Esophagus muscularis mucosa (tissue), 4 donors: ENCODE measurements around the gene CACFD1. TPM values are rescaled to one million over a fixed set of nuclear protein-coding genes. Genes with fewer than 3 reads are reported as not detected.

Experiments used
- DNase-seq: peaks from one replicate; pipeline ENCODE4 v3.0.0-alpha.2; 2017; ENCODE audit errors: extremely low spot score
- H3K27ac ChIP-seq, 4 donors: fragments of 200-600 bp; sonication (generic); replicated peaks in 1 of 4; 1 replicate in 3 of 4; 2 replicates in 1 of 4; pipeline ENCODE4 v1.5.1; 2016 to 2019; ENCODE audit warnings: mild to moderate bottlenecking in 1 of 4
- H3K27me3 ChIP-seq, 4 donors: fragments of 200-600 bp; sonication (generic); one replicate each; pipeline versions ENCODE4 v1.5.1 to v1.6.0; 2016 to 2019
- H3K36me3 ChIP-seq, 4 donors: fragments of 200-600 bp; sonication (generic); one replicate each; pipeline ENCODE4 v1.5.1; 2016 to 2019
- H3K4me1 ChIP-seq, 4 donors: fragments of 200-600 bp; sonication (generic); one replicate each; pipeline ENCODE4 v1.5.1; 2016 to 2019
- H3K4me3 ChIP-seq, 4 donors: fragments of 200-600 bp; sonication (generic); 1 replicate in 2 of 4; 2 replicates in 2 of 4; pipeline ENCODE4 v1.5.1; 2016 to 2019; ENCODE audit warnings: mild to moderate bottlenecking in 4 of 4, moderate library complexity in 1 of 4
- H3K9me3 ChIP-seq, 4 donors: fragments of 200-600 bp; sonication (generic); 1 replicate in 3 of 4; 2 replicates in 1 of 4; pipeline ENCODE4 v1.5.1; 2016 to 2019
- EP300 ChIP-seq: sonication (generic); formaldehyde crosslinking; IDR thresholded peaks from one replicate; pipeline ENCODE4 v1.6.1; 2017; ENCODE audit warnings: antibody characterized with exemption
- POLR2A ChIP-seq: fragments of 450-650 bp; IDR thresholded peaks from one replicate; pipeline ENCODE4 v1.6.1; 2017; ENCODE audit warnings: antibody characterized with exemption, moderate library complexity, mild to moderate bottlenecking, low read depth
- POLR2AphosphoS5 ChIP-seq, 2 donors: sonication (generic); formaldehyde crosslinking; IDR thresholded peaks; one replicate each; pipeline ENCODE4 v1.6.1; 2017; ENCODE audit warnings: antibody characterized with exemption in 2 of 2
- WGBS: methylation state at CpG from one replicate; pipeline ENCODE4 v1.1.5; 2018; 5-methylcytosine and 5-hydroxymethylcytosine counted together
- intact Hi-C: fragments of 100-400 bp; cut with DNase I; formaldehyde crosslinking; loops from one replicate; pipeline ENCODE4 v1.15.1; 2023
- total RNA-seq, 4 donors: library from RNA; depleted of rRNA; stranded (reverse); fragments of >200 nt; gene quantifications; one replicate each; pipeline versions ENCODE4 v1.1.0 to v1.2.1, GENCODE V29; 2016
- TF ChIP-seq, protein P1 (sequence below), 3 experiments: fragments of 200-600 bp in 2 of 3; fragments of 450-650 bp in 1 of 3; sonication (generic) in 2 of 3; IDR thresholded peaks; one replicate each; pipeline ENCODE4 v1.5.1; 2017 to 2019; ENCODE audit warnings: antibody characterized with exemption in 3 of 3, mild to moderate bottlenecking in 2 of 3, moderate library complexity in 1 of 3

CACFD1 gene
- total RNA-seq, 4 donors from 2014 or later: 12.5 to 27.8 (median 19.6) TPM

DNA sequence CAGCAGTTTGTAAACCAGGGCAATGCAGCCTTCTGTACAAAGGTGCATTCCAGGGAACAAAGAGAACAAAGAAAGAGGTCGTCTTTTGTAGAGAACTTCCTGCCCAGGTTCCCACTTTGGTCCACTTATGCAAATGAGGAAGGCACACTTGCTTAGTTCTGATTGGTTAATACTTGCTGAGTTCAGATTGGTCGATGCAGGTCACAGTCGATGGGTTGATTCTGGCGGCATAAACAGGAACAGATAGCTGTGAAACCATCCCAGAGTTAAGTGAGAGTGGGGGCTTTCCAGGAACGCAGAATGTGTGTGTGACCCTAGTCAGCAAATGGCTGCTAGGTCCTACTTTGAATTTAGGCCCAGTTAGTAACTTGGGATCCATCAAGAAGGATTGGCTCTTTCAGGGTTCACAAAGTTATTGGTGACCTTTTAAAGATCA lies 39.4 kb upstream of the CACFD1 start:
- Histone ChIP-seq H3K4me1 (peaks cover 16 to 34% (median 27%) of the 10 kb centered on the region in 4 donors), H3K4me3 (no peak overlapping the region), H3K9me3 (no peaks in the 10 kb centered on the region), H3K36me3 (peaks cover 0 to 5% (median 1%) of the 10 kb centered on the region in 4 donors), H3K27ac (no peak overlapping the region), H3K27me3 (peaks cover 0 to 22% (median 0%) of the 10 kb centered on the region in 4 donors)
- TF ChIP-seq, protein P1, sequence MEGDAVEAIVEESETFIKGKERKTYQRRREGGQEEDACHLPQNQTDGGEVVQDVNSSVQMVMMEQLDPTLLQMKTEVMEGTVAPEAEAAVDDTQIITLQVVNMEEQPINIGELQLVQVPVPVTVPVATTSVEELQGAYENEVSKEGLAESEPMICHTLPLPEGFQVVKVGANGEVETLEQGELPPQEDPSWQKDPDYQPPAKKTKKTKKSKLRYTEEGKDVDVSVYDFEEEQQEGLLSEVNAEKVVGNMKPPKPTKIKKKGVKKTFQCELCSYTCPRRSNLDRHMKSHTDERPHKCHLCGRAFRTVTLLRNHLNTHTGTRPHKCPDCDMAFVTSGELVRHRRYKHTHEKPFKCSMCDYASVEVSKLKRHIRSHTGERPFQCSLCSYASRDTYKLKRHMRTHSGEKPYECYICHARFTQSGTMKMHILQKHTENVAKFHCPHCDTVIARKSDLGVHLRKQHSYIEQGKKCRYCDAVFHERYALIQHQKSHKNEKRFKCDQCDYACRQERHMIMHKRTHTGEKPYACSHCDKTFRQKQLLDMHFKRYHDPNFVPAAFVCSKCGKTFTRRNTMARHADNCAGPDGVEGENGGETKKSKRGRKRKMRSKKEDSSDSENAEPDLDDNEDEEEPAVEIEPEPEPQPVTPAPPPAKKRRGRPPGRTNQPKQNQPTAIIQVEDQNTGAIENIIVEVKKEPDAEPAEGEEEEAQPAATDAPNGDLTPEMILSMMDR (IDR thresholded peaks at IDR 0.05): no peak
- no peak for DNase-seq
- intact Hi-C loops: no loop called here
- 68% methylated on average over 5 of the region's 5 CpGs for WGBS

DNA sequence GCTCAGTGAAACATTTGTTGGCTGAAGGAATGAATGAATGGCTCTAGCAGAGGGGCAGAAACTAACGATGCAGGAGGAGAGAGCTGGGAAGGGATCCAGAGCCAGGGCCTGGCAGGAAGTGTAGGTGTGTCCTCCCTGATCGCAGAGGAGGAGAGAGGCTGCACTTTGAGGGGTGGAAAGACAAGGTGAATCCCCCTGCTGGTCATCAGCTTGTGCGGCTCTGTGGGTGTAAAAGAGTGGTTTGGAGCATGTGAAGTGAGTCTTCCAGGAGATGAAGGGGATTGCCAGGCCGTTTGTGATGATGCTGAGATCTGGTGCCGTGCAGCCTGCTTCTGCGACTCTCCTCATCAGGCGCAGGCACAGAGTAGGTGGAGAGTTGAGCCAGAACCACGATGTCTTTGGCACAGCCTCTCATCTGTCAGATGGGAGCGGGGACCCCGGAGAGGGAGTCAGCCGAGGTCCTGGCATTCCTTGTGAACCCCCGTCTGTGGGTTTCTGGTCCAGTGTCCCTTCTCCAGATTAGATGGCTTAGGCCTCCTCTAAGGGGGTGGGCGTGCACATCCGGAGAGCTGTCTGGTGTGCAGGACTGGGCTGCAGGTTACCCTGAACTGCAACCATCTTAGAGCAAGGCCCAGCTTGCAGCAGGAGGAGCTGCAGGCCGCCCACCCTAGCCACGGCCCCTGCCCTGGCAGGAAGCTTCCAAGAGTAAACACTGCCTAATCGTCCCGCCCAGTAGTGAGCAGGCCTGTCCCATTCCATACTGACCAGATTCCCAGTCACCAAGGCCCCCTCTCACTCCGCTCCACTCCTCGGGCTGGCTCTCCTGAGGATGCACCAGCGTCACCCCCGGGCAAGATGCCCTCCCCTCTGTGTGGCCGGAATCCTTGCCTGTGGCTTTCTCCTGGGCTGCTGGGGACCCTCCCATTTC lies 37.9 kb upstream of the CACFD1 start, which contains the start of gene ADAMTS13:
Gene ADAMTS13, plus strand, starts transcription at position 753 of the 928 bp plus-strand sequence. Its CDS starts 77 bp downstream, at position 830.
- intact Hi-C loops: no loop called here
- Histone ChIP-seq H3K4me3 (no peak within 1 kb of the TSS), H3K27ac (no peak within 1 kb of the TSS), H3K4me1 (peaks cover 8 to 19% (median 14%) of the 10 kb centered on the region in 4 donors), H3K9me3 (no peaks in the 10 kb centered on the region), H3K36me3 (peaks cover 0 to 2% (median 0%) of the 10 kb centered on the region in 4 donors), H3K27me3 (peaks cover 0 to 36% (median 2%) of the 10 kb centered on the region in 4 donors)
- no peak for DNase-seq
- WGBS: 48% methylated on average over 13 of the region's 23 CpGs
- TF ChIP-seq, protein P1 (IDR thresholded peaks at IDR 0.05): no peak
- TF ChIP-seq EP300 (no peak), POLR2AphosphoS5 (IDR thresholded peaks at IDR 0.05) (no peak), POLR2A (no peak)

DNA sequence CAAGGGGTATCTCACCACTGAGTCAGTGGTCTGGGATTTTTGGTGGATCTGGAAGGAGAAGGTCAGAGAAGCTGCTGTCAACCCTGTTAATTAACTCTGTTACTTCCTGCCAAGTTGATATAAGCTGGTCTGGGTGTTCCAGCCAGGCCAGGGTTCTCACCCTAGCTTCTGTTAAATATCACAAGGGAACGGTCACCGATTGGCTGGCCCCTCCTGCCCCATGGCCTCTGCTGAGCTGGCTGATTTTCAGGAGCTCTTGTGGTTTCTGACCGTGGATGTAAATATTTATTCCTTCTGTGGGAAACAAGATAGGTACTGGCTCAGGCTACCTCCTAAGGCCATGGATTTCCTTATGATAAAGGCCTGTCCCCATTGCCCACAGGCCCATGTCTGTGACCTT lies 36.6 kb upstream of the CACFD1 start:
- no peaks in the 10 kb centered on the region for H3K9me3 ChIP-seq
- no peak for DNase-seq
- no peak for TF ChIP-seq POLR2AphosphoS5 (IDR thresholded peaks at IDR 0.05)
- TF ChIP-seq POLR2A: no peak
- TF ChIP-seq EP300: no peak
- TF ChIP-seq, protein P1 (IDR thresholded peaks at IDR 0.05): no peak
- H3K4me1 ChIP-seq: peaks cover 6 to 13% (median 11%) of the 10 kb centered on the region in 4 donors
- intact Hi-C loops: no loop called here
- peaks cover 0 to 2% (median 0%) of the 10 kb centered on the region in 4 donors for H3K36me3 ChIP-seq
- peaks cover 0 to 50% (median 12%) of the 10 kb centered on the region in 4 donors for H3K27me3 ChIP-seq
- H3K4me3 ChIP-seq: no peak overlapping the region
- H3K27ac ChIP-seq: no peak overlapping the region
- WGBS: 40% methylated on average over 3 of the region's 3 CpGs

DNA sequence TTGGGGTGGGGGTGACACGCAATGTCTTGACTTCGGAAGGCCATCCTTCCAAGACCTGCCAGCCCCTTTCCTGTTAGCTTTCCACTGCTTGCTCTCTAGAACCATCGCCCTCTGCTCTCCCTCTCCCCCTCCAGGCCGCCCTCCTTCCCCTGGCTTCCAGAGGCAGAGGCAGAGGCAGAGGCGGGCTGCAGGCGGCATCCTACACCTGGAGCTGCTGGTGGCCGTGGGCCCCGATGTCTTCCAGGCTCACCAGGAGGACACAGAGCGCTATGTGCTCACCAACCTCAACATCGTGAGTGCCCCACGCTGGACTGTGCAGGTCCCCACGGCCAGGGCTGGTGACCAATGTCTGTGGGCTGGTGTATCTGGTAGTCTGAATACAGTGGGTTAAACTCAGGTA lies 35.6 kb upstream of the CACFD1 start:
- intact Hi-C loops: no loop called here
- no peak for DNase-seq
- Histone ChIP-seq H3K27me3 (peaks cover 0 to 59% (median 17%) of the 10 kb centered on the region in 4 donors), H3K36me3 (peaks cover 0 to 2% (median 0%) of the 10 kb centered on the region in 4 donors), H3K4me1 (peaks cover 2 to 14% (median 12%) of the 10 kb centered on the region in 4 donors), H3K9me3 (no peaks in the 10 kb centered on the region), H3K27ac (no peak overlapping the region), H3K4me3 (no peak overlapping the region)
- TF ChIP-seq POLR2AphosphoS5 (IDR thresholded peaks at IDR 0.05): no peak
- TF ChIP-seq EP300: no peak
- TF ChIP-seq POLR2A: no peak
- TF ChIP-seq, protein P1 (IDR thresholded peaks at IDR 0.05): no peak
- WGBS: 98% methylated on average over 12 of the region's 12 CpGs
